Stimulated activated CD8-positive, alpha-beta memory T cell treated with anti-CD3 and anti-CD28 coated beads, Interleukin-15, amount 100 ng/mL, for 24 hours (primary cell): ENCODE measurements around the gene DNAJC22.

ENCODE experiments used
- DNase-seq: peaks from one replicate; pipeline ENCODE4 v3.0.0-alpha.2; 2020; ENCODE audit warnings: low read depth

Gene DNAJC22

GRCh38 chr12:49345051-49345824 lies 1.4 kb upstream of the DNAJC22 start:
- no peak for DNase-seq

GRCh38 chr12:49345825-49346658 lies 646 bp upstream of the DNAJC22 start:
- DNase-seq = no peak

GRCh38 chr12:49347311-49348193 lies 864 bp downstream of the DNAJC22 start:
- peak; percentile 70 for DNase-seq

GRCh38 chr12:49348781-49349180 lies 2.1 kb downstream of the DNAJC22 start:
- DNase-seq = no peak

GRCh38 chr12:49349266-49349665 lies 2.6 kb downstream of the DNAJC22 start:
- DNase-seq = no peak

- no peak for DNase-seq
These were observed 5.7 kb downstream of the DNAJC22 start for GRCh38 chr12:49352351-49352750.

GRCh38 chr12:49355913-49356312 lies 9.2 kb downstream of the DNAJC22 start:
- no peak for DNase-seq

GRCh38 chr12:49357103-49357678 lies 10.5 kb downstream of the DNAJC22 start:
- no peak for DNase-seq

GRCh38 chr12:49358483-49359141 lies 11.9 kb downstream of the DNAJC22 start:
- no peak for DNase-seq

GRCh38 chr12:49359671-49360070 lies 13.0 kb downstream of the DNAJC22 start:
- DNase-seq = no peak

- DNase-seq = no peak
These were observed 15.4 kb downstream of the DNAJC22 start for GRCh38 chr12:49362077-49362476.

- DNase-seq = no peak
These were observed 18.3 kb downstream of the DNAJC22 start for GRCh38 chr12:49364989-49365388.

GRCh38 chr12:49365542-49365941 lies 18.9 kb downstream of the DNAJC22 start:
- DNase-seq = no peak

- no peak for DNase-seq
These were observed 19.5 kb downstream of the DNAJC22 start for GRCh38 chr12:49366096-49366651.

- DNase-seq = peak; percentile 69
These were observed 20.1 kb downstream of the DNAJC22 start for GRCh38 chr12:49366652-49367380.

GRCh38 chr12:49367381-49368239 lies 20.9 kb downstream of the DNAJC22 start, which contains the start of gene SPATS2:
SPATS2 (plus strand) TSS chr12:49367462; CDS start chr12:49461013, 93,551 bp downstream.
- no peak for DNase-seq

GRCh38 chr12:49368240-49368600 lies 21.5 kb downstream of the DNAJC22 start:
- DNase-seq = no peak

GRCh38 chr12:49369411-49370145 lies 22.9 kb downstream of the DNAJC22 start:
- DNase-seq = no peak

GRCh38 chr12:49370539-49370938 lies 23.9 kb downstream of the DNAJC22 start:
- DNase-seq = no peak
